Measurements from ENCODE around the gene ADGRL3. TPM values are rescaled to one million over a fixed set of nuclear protein-coding genes. Genes with fewer than 3 reads are reported as not detected.

Gene ADGRL3
- total RNA-seq, 4 donors from 2014 or later: 6.5 to 19.0 (median 14.0) TPM

DNA sequence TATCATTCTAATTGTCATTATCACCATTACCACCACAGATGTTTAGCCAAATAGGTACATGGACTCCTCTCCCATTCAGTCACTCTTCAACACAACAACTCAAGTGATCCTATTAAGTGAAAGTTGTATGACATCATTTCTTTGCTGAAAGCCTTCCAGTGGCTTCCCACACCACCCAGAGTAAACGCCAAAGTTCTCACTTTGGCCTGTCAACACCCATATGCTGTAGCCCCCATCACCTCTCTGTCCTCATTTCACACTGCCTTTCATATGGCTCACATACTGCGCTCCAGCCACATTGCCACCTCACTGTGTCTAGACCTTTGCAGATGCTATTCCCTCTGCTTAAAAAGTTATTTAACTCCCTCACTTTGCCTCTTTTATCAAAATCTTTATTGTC lies 682.3 kb downstream of the ADGRL3 start:
- Histone ChIP-seq H3K4me1 (no peaks in the 10 kb centered on the region), H3K36me3 (no peaks in the 10 kb centered on the region), H3K9me3 (no peaks in the 10 kb centered on the region), H3K27ac (no peak overlapping the region), H3K4me3 (no peak overlapping the region), H3K27me3 (no peaks in the 10 kb centered on the region)
- no peak for DNase-seq (ENCODE audit: low spot score in 2 of 2)
- TF ChIP-seq EP300 (IDR thresholded peaks at IDR 0.05) (no peak), POLR2A (IDR thresholded peaks at IDR 0.05) (no peak), POLR2AphosphoS5 (IDR thresholded peaks at IDR 0.05) (no peak)
- TF ChIP-seq, protein P1, sequence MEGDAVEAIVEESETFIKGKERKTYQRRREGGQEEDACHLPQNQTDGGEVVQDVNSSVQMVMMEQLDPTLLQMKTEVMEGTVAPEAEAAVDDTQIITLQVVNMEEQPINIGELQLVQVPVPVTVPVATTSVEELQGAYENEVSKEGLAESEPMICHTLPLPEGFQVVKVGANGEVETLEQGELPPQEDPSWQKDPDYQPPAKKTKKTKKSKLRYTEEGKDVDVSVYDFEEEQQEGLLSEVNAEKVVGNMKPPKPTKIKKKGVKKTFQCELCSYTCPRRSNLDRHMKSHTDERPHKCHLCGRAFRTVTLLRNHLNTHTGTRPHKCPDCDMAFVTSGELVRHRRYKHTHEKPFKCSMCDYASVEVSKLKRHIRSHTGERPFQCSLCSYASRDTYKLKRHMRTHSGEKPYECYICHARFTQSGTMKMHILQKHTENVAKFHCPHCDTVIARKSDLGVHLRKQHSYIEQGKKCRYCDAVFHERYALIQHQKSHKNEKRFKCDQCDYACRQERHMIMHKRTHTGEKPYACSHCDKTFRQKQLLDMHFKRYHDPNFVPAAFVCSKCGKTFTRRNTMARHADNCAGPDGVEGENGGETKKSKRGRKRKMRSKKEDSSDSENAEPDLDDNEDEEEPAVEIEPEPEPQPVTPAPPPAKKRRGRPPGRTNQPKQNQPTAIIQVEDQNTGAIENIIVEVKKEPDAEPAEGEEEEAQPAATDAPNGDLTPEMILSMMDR (IDR thresholded peaks at IDR 0.05): no peak
- 79% methylated on average over 2 of the region's 2 CpGs for WGBS

DNA sequence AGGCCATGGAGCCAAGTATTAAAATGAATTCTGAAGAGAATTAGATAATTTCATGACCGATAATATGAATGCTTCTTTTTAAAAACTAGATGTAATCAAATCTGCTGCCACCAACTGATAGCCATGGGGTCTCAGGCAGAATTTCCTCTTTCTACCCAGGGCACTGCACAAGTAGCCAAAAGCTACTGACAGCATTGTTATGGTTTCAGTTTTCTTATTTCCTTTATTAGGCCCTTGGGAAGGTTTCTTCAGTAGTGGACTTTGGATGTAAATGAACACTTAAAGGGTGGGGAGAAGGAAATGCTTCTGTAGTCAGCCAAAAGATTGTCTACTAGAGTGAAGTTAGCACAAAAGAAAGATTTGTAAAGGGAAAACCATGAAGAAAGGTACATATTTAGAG lies 686.0 kb downstream of the ADGRL3 start:
- WGBS: 54% methylated on average over 1 of the region's 1 CpG

DNA sequence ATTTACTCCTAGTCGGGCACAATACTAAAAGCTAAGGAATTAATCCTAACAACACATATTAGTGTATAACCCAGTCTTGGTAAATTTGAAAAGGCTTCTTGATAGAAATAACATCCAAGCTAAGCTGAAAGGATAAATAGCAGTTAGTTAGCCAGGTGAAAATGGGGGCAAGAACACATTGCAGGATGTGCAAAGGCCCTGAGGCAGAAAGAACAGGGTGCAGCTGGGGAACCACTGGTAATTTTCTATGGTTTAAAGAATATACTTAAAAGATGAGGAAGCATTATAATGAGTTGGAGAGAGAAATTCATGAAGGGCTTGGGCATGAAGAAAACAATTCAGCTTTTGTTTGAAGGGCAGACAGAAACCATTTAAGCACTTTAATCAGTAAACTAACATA lies 689.0 kb downstream of the ADGRL3 start:
- TF ChIP-seq POLR2AphosphoS5 (IDR thresholded peaks at IDR 0.05) (no peak), EP300 (IDR thresholded peaks at IDR 0.05) (no peak), POLR2A (IDR thresholded peaks at IDR 0.05) (no peak)
- TF ChIP-seq, protein P1 (IDR thresholded peaks at IDR 0.05): no peak
- H3K27ac ChIP-seq: no peak overlapping the region
- H3K36me3 ChIP-seq: no peaks in the 10 kb centered on the region
- H3K27me3 ChIP-seq: no peaks in the 10 kb centered on the region
- H3K9me3 ChIP-seq: no peaks in the 10 kb centered on the region
- no peaks in the 10 kb centered on the region for H3K4me1 ChIP-seq
- H3K4me3 ChIP-seq: no peak overlapping the region
- 100% methylated on average over 1 of the region's 1 CpG for WGBS
- DNase-seq (ENCODE audit: low spot score in 2 of 2): no peak

More for the DNA sequence above, 686.0 kb downstream of the ADGRL3 start:
- H3K9me3 ChIP-seq: no peaks in the 10 kb centered on the region
- no peak overlapping the region for H3K27ac ChIP-seq
- no peak for DNase-seq (ENCODE audit: low spot score in 2 of 2)
- TF ChIP-seq POLR2A (IDR thresholded peaks at IDR 0.05) (no peak), EP300 (IDR thresholded peaks at IDR 0.05) (no peak)
- TF ChIP-seq, protein P1 (IDR thresholded peaks at IDR 0.05): no peak
- no peak overlapping the region for H3K4me3 ChIP-seq
- no peaks in the 10 kb centered on the region for H3K27me3 ChIP-seq
- H3K36me3 ChIP-seq: no peaks in the 10 kb centered on the region
- no peaks in the 10 kb centered on the region for H3K4me1 ChIP-seq

DNA sequence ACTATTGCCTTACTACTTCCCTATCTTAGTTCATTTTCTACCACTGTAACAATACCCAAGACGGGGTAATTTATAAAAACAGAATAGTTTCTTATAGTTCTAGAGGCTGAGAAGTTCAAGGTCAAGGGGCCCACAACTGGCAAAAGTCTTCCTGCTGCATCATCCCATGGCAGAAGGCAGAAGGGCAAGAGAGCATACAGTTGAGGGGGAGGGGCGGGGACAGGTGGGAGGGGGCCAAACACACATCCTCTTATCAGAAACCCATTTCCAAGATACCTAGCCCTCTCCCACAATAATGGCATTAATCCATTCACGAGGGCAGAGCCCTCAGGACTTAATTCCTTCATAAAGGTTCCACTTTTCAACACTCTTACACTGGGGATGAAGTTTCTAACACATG lies 690.2 kb downstream of the ADGRL3 start:
- no peaks in the 10 kb centered on the region for H3K27me3 ChIP-seq
- no peaks in the 10 kb centered on the region for H3K4me1 ChIP-seq
- no peak for TF ChIP-seq POLR2AphosphoS5 (IDR thresholded peaks at IDR 0.05)
- TF ChIP-seq, protein P1 (IDR thresholded peaks at IDR 0.05): no peak
- no peak for TF ChIP-seq POLR2A (IDR thresholded peaks at IDR 0.05)
- no peak for TF ChIP-seq EP300 (IDR thresholded peaks at IDR 0.05)
- H3K36me3 ChIP-seq: no peaks in the 10 kb centered on the region
- 82% methylated on average over 3 of the region's 3 CpGs for WGBS
- no peak overlapping the region for H3K4me3 ChIP-seq
- H3K9me3 ChIP-seq: no peaks in the 10 kb centered on the region
- no peak for DNase-seq (ENCODE audit: low spot score in 2 of 2)
- H3K27ac ChIP-seq: no peak overlapping the region

DNA sequence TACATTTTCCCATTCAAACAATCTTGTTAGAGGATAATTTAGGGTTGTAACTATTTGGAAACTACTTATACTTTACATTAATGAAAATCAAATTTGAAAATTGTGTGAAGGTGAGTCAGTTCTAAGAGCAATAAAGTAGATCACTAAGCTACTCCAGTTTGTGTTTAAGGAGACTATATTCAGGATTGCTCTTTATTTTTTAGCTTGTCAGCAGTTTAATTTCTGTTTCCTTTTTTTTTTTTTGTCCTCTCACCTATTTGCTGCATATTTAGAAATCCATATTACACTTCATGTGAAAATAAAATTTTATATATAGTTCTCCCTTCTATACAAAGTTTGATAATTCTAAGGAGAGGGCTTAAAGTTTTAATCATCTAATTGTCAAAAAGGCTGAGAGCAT lies 691.8 kb downstream of the ADGRL3 start:
- no peak for DNase-seq (ENCODE audit: low spot score in 2 of 2)
- H3K36me3 ChIP-seq: no peaks in the 10 kb centered on the region
- no peaks in the 10 kb centered on the region for H3K4me1 ChIP-seq
- H3K9me3 ChIP-seq: no peaks in the 10 kb centered on the region
- no peaks in the 10 kb centered on the region for H3K27me3 ChIP-seq
- TF ChIP-seq, protein P1 (IDR thresholded peaks at IDR 0.05): no peak
- TF ChIP-seq POLR2A (IDR thresholded peaks at IDR 0.05) (no peak), EP300 (IDR thresholded peaks at IDR 0.05) (no peak), POLR2AphosphoS5 (IDR thresholded peaks at IDR 0.05) (no peak)
- no peak overlapping the region for H3K27ac ChIP-seq
- H3K4me3 ChIP-seq: no peak overlapping the region

Data from suprapubic skin (tissue), 4 donors.